ENCODE measurements around the gene DLG2. TPM values are rescaled to one million over a fixed set of nuclear protein-coding genes. Genes with fewer than 3 reads are reported as not detected.

Gene DLG2
- total and polyA plus RNA-seq, 2 donors (not counting 3 experiments of a cell fraction or from before 2014, with no cell fraction given): 0.15 to 1.1 TPM

GRCh38 chr11:83693306-83693992 lies 1933.7 kb downstream of the DLG2 start:
- DNase-seq (ENCODE audit: low read depth, low spot score): peak; percentile 6
- Histone ChIP-seq H3K79me2 (ENCODE audit: control insufficient read depth, insufficient read depth, low read length) (no peaks in the 10 kb centered on the region), H3K27ac (ENCODE audit: insufficient read depth, low read depth, low read length) (no peak overlapping the region), H3K27me3 (ENCODE audit: control insufficient read depth in 2 of 2, insufficient read depth in 2 of 2, low read length in 2 of 2) (no peaks in the 10 kb centered on the region), H4K20me1 (replicated peaks; ENCODE audit: control insufficient read depth, extremely low read depth, insufficient read depth, low read length) (no peaks in the 10 kb centered on the region), H3K4me2 (ENCODE audit: insufficient read depth, low read length) (no peak overlapping the region), H2AFZ (ENCODE audit: low read depth, low read length) (no peak overlapping the region), H3K9me3 (replicated peaks; ENCODE audit: control insufficient read depth, insufficient read depth, low read length) (no peaks in the 10 kb centered on the region), H3K4me1 (ENCODE audit: control insufficient read depth, extremely low read depth, insufficient read depth, low read length) (no peaks in the 10 kb centered on the region), H3K9ac (replicated peaks; ENCODE audit: extremely low read depth, insufficient read depth, low read length) (no peak overlapping the region), H3K9me1 (replicated peaks; ENCODE audit: control insufficient read depth, extremely low read depth, insufficient read depth, low read length) (no peaks in the 10 kb centered on the region), H3K4me3 (replicated peaks in 1 of 3; ENCODE audit: insufficient read depth in 1 of 3, low read depth in 1 of 3, low read length in 3 of 3) (no peak overlapping the region), H3K36me3 (ENCODE audit: control insufficient read depth in 2 of 2, extremely low read depth in 1 of 2, insufficient read depth in 2 of 2, low read length in 2 of 2) (no peaks in the 10 kb centered on the region)
- POLR2A ChIA-PET: no interaction called here
- no TSS peak for BruUV-seq (replicated peaks)
- CTCF ChIA-PET: interaction anchor here (1.0 to 1.5 kb wide), 2 partner anchors 66 to 400 kb away, joined by 3 to 4 read pairs; no protein-coding TSS in a partner anchor
- dilution Hi-C loops (cut with MboI; ENCODE audit: extremely low pct_ligation_motif_present, low sequenced_read_pairs): no loop called here
- no peak for FAIRE-seq
- TF ChIP-seq, protein P1, sequence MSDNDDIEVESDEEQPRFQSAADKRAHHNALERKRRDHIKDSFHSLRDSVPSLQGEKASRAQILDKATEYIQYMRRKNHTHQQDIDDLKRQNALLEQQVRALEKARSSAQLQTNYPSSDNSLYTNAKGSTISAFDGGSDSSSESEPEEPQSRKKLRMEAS (IDR thresholded peaks at IDR 0.05; ENCODE audit: insufficient read depth, insufficient read length): no peak
- TF ChIP-seq POLR2A (IDR thresholded peaks at IDR 0.05; ENCODE audit: low read depth, low read length) (no peak), MYC (IDR thresholded peaks at IDR 0.05; ENCODE audit: low read depth, low read length) (no peak), POLR2AphosphoS5 (IDR thresholded peaks at IDR 0.05; ENCODE audit: insufficient read depth, low read depth, low read length) (no peak), EZH2 (IDR thresholded peaks at IDR 0.05; ENCODE audit: borderline replicate concordance, low read depth, low read length, severe bottlenecking) (no peak), JUN (IDR thresholded peaks at IDR 0.05; ENCODE audit: borderline replicate concordance, insufficient read depth, insufficient read length, low read depth) (no peak), FOS (IDR thresholded peaks at IDR 0.05; ENCODE audit: borderline replicate concordance, insufficient read depth, low read length) (no peak)
- TF ChIP-seq, protein P2, sequence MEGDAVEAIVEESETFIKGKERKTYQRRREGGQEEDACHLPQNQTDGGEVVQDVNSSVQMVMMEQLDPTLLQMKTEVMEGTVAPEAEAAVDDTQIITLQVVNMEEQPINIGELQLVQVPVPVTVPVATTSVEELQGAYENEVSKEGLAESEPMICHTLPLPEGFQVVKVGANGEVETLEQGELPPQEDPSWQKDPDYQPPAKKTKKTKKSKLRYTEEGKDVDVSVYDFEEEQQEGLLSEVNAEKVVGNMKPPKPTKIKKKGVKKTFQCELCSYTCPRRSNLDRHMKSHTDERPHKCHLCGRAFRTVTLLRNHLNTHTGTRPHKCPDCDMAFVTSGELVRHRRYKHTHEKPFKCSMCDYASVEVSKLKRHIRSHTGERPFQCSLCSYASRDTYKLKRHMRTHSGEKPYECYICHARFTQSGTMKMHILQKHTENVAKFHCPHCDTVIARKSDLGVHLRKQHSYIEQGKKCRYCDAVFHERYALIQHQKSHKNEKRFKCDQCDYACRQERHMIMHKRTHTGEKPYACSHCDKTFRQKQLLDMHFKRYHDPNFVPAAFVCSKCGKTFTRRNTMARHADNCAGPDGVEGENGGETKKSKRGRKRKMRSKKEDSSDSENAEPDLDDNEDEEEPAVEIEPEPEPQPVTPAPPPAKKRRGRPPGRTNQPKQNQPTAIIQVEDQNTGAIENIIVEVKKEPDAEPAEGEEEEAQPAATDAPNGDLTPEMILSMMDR (IDR thresholded peaks at IDR 0.05; ENCODE audit: extremely low read depth in 1 of 2, insufficient read depth in 1 of 2, low read depth in 1 of 2, low read length in 2 of 2): no peak
- intact Hi-C loops (cut with micrococcal nuclease): no loop called here
